Measurements from ENCODE around the gene SERPINI1. TPM values are rescaled to one million over a fixed set of nuclear protein-coding genes. Genes with fewer than 3 reads are reported as not detected.
A peak's percentile ranks its signal among the peaks of the same experiment; 100 is the strongest.

Gene SERPINI1
- total RNA-seq, 1 donor from 2014 or later = 2.9 TPM

GRCh38 chr3:167732313-167733065 lies 3.0 kb upstream of the SERPINI1 start:
- no peak for DNase-seq (ENCODE audit: low read depth)
- no peak for TF ChIP-seq CTCF (conservative IDR thresholded peaks at IDR 0.05; ENCODE audit: low read depth, low read length)
- peak overlapping the region; percentile 15 for H3K4me3 ChIP-seq (ENCODE audit: low read depth, low read length)

- TF ChIP-seq CTCF (conservative IDR thresholded peaks at IDR 0.05; ENCODE audit: low read depth, low read length) = no peak
- peak overlapping the region; percentile 92 for H3K4me3 ChIP-seq (ENCODE audit: low read depth, low read length)
- no peak for DNase-seq (ENCODE audit: low read depth)
Measured at GRCh38 chr3:167733961-167734497, 1.5 kb upstream of the SERPINI1 start.

- no peak for TF ChIP-seq CTCF (conservative IDR thresholded peaks at IDR 0.05; ENCODE audit: low read depth, low read length)
- H3K4me3 ChIP-seq (ENCODE audit: low read depth, low read length) = peak within 1 kb of the TSS; percentile 92
- DNase-seq (ENCODE audit: low read depth) = peak; percentile 93
Measured at GRCh38 chr3:167734498-167735232, 856 bp upstream of the SERPINI1 start, which contains the start of gene PDCD10. TSS of gene PDCD10 (minus strand) at chr3:167734892. CDS start at chr3:167720157, 14,735 bp downstream.

GRCh38 chr3:167736264-167736787 lies 805 bp downstream of the SERPINI1 start:
- H3K4me3 ChIP-seq (ENCODE audit: low read depth, low read length) = peak overlapping the region; percentile 92
- no peak for DNase-seq (ENCODE audit: low read depth)
- TF ChIP-seq CTCF (conservative IDR thresholded peaks at IDR 0.05; ENCODE audit: low read depth, low read length) = no peak

GRCh38 chr3:167736997-167737396 lies 1.5 kb downstream of the SERPINI1 start:
- no peak for DNase-seq (ENCODE audit: low read depth)
- no peak overlapping the region for H3K4me3 ChIP-seq (ENCODE audit: low read depth, low read length)
- no peak for TF ChIP-seq CTCF (conservative IDR thresholded peaks at IDR 0.05; ENCODE audit: low read depth, low read length)

- H3K4me3 ChIP-seq (ENCODE audit: low read depth, low read length) = no peak overlapping the region
- no peak for TF ChIP-seq CTCF (conservative IDR thresholded peaks at IDR 0.05; ENCODE audit: low read depth, low read length)
- DNase-seq (ENCODE audit: low read depth) = no peak
Measured at GRCh38 chr3:167738037-167738436, 2.5 kb downstream of the SERPINI1 start.
